ENCODE measurements around the gene FBXO11.

DNA sequence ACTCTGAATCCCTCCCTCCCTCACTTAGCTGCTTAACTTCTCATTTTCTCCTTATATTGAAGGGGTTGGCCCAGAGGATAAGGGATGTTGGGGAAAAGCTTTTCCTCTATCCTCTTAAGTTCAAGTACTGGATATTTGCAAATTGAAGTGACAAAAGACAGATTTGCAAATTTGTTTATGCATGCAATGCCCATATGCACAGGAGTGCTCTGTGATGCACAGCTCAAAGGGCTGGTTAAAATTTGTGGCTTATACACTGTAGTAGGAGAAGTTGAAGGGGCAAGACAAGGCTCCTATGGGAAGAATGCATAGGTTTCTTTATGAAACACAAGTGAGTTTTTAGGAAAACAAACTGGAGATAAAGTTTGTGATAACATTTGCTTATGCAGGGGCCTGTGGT, 131.7 kb downstream of the FBXO11 start:
- no peak for TF ChIP-seq POLR2A (IDR thresholded peaks at IDR 0.05; ENCODE audit: low read depth, low read length)
- no peak for TF ChIP-seq TAF1 (IDR thresholded peaks at IDR 0.05; ENCODE audit: low read depth, low read length)
- TF ChIP-seq SPI1 (IDR thresholded peaks at IDR 0.05; ENCODE audit: low read depth, low read length) = no peak
- no peak for TF ChIP-seq POLR2AphosphoS5 (IDR thresholded peaks at IDR 0.05; ENCODE audit: low read depth, low read length)

Measured in GM12891 (cell line).